Measurements from ENCODE around the gene DDX52. TPM values are rescaled to one million over a fixed set of nuclear protein-coding genes. Genes with fewer than 3 reads are reported as not detected.

DDX52 gene
- total RNA-seq, 4 donors from 2014 or later: 18.1 to 20.4 (median 19.4) TPM

- TF ChIP-seq, protein P1, sequence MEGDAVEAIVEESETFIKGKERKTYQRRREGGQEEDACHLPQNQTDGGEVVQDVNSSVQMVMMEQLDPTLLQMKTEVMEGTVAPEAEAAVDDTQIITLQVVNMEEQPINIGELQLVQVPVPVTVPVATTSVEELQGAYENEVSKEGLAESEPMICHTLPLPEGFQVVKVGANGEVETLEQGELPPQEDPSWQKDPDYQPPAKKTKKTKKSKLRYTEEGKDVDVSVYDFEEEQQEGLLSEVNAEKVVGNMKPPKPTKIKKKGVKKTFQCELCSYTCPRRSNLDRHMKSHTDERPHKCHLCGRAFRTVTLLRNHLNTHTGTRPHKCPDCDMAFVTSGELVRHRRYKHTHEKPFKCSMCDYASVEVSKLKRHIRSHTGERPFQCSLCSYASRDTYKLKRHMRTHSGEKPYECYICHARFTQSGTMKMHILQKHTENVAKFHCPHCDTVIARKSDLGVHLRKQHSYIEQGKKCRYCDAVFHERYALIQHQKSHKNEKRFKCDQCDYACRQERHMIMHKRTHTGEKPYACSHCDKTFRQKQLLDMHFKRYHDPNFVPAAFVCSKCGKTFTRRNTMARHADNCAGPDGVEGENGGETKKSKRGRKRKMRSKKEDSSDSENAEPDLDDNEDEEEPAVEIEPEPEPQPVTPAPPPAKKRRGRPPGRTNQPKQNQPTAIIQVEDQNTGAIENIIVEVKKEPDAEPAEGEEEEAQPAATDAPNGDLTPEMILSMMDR (IDR thresholded peaks at IDR 0.05): no peak
- no peak for TF ChIP-seq POLR2A (IDR thresholded peaks at IDR 0.05)
- DNase-seq (ENCODE audit: low spot score in 2 of 2): no peak
- no peak overlapping the region for H3K4me3 ChIP-seq (ENCODE audit: low read depth, poor library complexity, severe bottlenecking)
- intact Hi-C loops (cut with DNase I; ENCODE audit: low total_unique reads): no loop called here
- WGBS, 2 donors: 93 to 98% methylated on average over 1 of the region's 1 CpG
Measured at GRCh38 chr17:37678036-37678435, 34.8 kb upstream of the DDX52 start.

- no peak for DNase-seq (ENCODE audit: low spot score in 2 of 2)
- TF ChIP-seq POLR2A (IDR thresholded peaks at IDR 0.05): no peak
- TF ChIP-seq, protein P1 (IDR thresholded peaks at IDR 0.05): no peak
- WGBS, 2 donors: 68 to 92% methylated on average over 1 of the region's 1 CpG
Measured at GRCh38 chr17:37677021-37677420, 33.8 kb upstream of the DDX52 start.

GRCh38 chr17:37676115-37676925, 33.1 kb upstream of the DDX52 start:
- intact Hi-C loops (cut with DNase I; ENCODE audit: low total_unique reads): no loop called here
- no peak for TF ChIP-seq POLR2A (IDR thresholded peaks at IDR 0.05)
- TF ChIP-seq, protein P1 (IDR thresholded peaks at IDR 0.05): no peak

More at GRCh38 chr17:37677021-37677420, 33.8 kb upstream of the DDX52 start:
- intact Hi-C loops (cut with DNase I; ENCODE audit: low total_unique reads): no loop called here
- H3K4me3 ChIP-seq (ENCODE audit: low read depth, poor library complexity, severe bottlenecking): no peak overlapping the region

GRCh38 chr17:37674511-37674910, 31.3 kb upstream of the DDX52 start:
- intact Hi-C loops (cut with DNase I; ENCODE audit: low total_unique reads): no loop called here
- no peak for DNase-seq (ENCODE audit: low spot score in 2 of 2)
- WGBS, 2 donors: 58 to 63% methylated on average over 1 of the region's 1 CpG
- H3K4me3 ChIP-seq (ENCODE audit: low read depth, poor library complexity, severe bottlenecking): no peak overlapping the region
- no peak for TF ChIP-seq POLR2A (IDR thresholded peaks at IDR 0.05)
- TF ChIP-seq, protein P1 (IDR thresholded peaks at IDR 0.05): no peak

More at GRCh38 chr17:37676115-37676925, 33.1 kb upstream of the DDX52 start:
- 31 to 41% methylated on average over 7 of the region's 7 CpGs for WGBS, 2 donors
- H3K4me3 ChIP-seq (ENCODE audit: low read depth, poor library complexity, severe bottlenecking): no peak overlapping the region
- DNase-seq (ENCODE audit: low spot score in 2 of 2): no peak

- no peak for TF ChIP-seq POLR2A (IDR thresholded peaks at IDR 0.05)
- TF ChIP-seq, protein P1 (IDR thresholded peaks at IDR 0.05): no peak
- no peak for DNase-seq (ENCODE audit: low spot score in 2 of 2)
- intact Hi-C loops (cut with DNase I; ENCODE audit: low total_unique reads): no loop called here
- WGBS, 2 donors: 92 to 95% methylated on average over 2 of the region's 2 CpGs
- no peak overlapping the region for H3K4me3 ChIP-seq (ENCODE audit: low read depth, poor library complexity, severe bottlenecking)
Measured at GRCh38 chr17:37673386-37673785, 30.1 kb upstream of the DDX52 start.

Data from lower leg skin (tissue), 4 donors.